GM23338 (cell line): ENCODE measurements around the gene ARHGEF17. TPM values are rescaled to one million over a fixed set of nuclear protein-coding genes. Genes with fewer than 3 reads are reported as not detected.

Experiments used
- ATAC-seq: fragments of 200-7000 bp; cut with Tn5 transposase; 3 replicates; pipeline ENCODE4 v1.9.1; 2020
- DNase-seq: peaks from one replicate; pipeline ENCODE4 v3.0.0-alpha.2; 2015; ENCODE audit warnings: low spot score
- H2AFZ ChIP-seq: fragments of 200-600 bp; sonication (generic); 2 replicates; pipeline ENCODE4 v1.8.0; 2016; ENCODE audit warnings: antibody characterized with exemption, mild to moderate bottlenecking, moderate library complexity
- H3F3A ChIP-seq: fragments of 200-600 bp; sonication (generic); replicated peaks from 2 replicates; pipeline ENCODE4 v1.8.0; 2017; ENCODE audit warnings: antibody characterized with exemption, mixed run types, low read depth
- H3K27ac ChIP-seq: fragments of 200-600 bp; sonication (generic); 2 replicates; pipeline ENCODE4 v1.6.1; 2016; ENCODE audit warnings: low read depth
- H3K27me3 ChIP-seq: fragments of 200-600 bp; sonication (generic); 2 replicates; pipeline ENCODE4 v1.8.0; 2016; ENCODE audit warnings: mild to moderate bottlenecking, mixed run types, moderate library complexity; ENCODE audit not compliant: insufficient read depth
- H3K36me3 ChIP-seq: fragments of 200-600 bp; sonication (generic); 2 replicates; pipeline ENCODE4 v1.8.0; 2016; ENCODE audit warnings: mild to moderate bottlenecking; ENCODE audit not compliant: insufficient read depth
- H3K4me1 ChIP-seq: fragments of 200-600 bp; sonication (generic); 2 replicates; pipeline ENCODE4 v1.8.0; 2016; ENCODE audit warnings: mild to moderate bottlenecking, moderate library complexity; ENCODE audit not compliant: insufficient read depth
- H3K4me2 ChIP-seq: fragments of 200-600 bp; sonication (generic); 2 replicates; pipeline ENCODE4 v1.7.1; 2017; ENCODE audit warnings: mixed run types
- H3K4me3 ChIP-seq: fragments of 200-600 bp; sonication (generic); 2 replicates; pipeline ENCODE4 v1.6.1; 2016; ENCODE audit warnings: mixed run types
- H3K79me2 ChIP-seq: fragments of 200-600 bp; sonication (generic); replicated peaks from 2 replicates; pipeline ENCODE4 v1.8.0; 2017; ENCODE audit warnings: mild to moderate bottlenecking; ENCODE audit not compliant: insufficient read depth
- H3K9me2 ChIP-seq: fragments of 200-600 bp; sonication (generic); 2 replicates; pipeline ENCODE4 v1.8.0; 2017; ENCODE audit not compliant: insufficient read depth
- H4K20me1 ChIP-seq: fragments of 200-600 bp; sonication (generic); replicated peaks from 2 replicates; pipeline ENCODE4 v1.8.0; 2017; ENCODE audit warnings: mild to moderate bottlenecking; ENCODE audit not compliant: insufficient read depth
- H3K27ac Mint-ChIP-seq: 2 replicates; pipeline ENCODE4 v1.8.0; 2020; ENCODE audit warnings: inconsistent platforms, mild to moderate bottlenecking, moderate library complexity, mixed read lengths
- H3K27me3 Mint-ChIP-seq: 3 replicates; pipeline ENCODE4 v1.8.0; 2022; ENCODE audit warnings: low read depth, mild to moderate bottlenecking, moderate library complexity, mixed read lengths, inconsistent platforms; ENCODE audit not compliant: insufficient read depth, poor library complexity
- H3K36me3 Mint-ChIP-seq: 3 replicates; pipeline ENCODE4 v1.8.0; 2021; ENCODE audit warnings: low read depth, mild to moderate bottlenecking, inconsistent platforms, moderate library complexity, mixed read lengths
- H3K4me1 Mint-ChIP-seq: 3 replicates; pipeline ENCODE4 v1.8.0; 2020; ENCODE audit warnings: mild to moderate bottlenecking, inconsistent platforms, mixed read lengths
- H3K4me3 Mint-ChIP-seq: 3 replicates; pipeline ENCODE4 v1.8.0; 2021; ENCODE audit warnings: moderate library complexity, mild to moderate bottlenecking, inconsistent platforms, mixed read lengths
- H3K9me3 Mint-ChIP-seq: 3 replicates; pipeline ENCODE4 v1.8.0; 2020; ENCODE audit warnings: moderate library complexity, mild to moderate bottlenecking, inconsistent platforms, mixed read lengths
- CREB1 ChIP-seq: fragments of 250-450 bp; sonication (Bioruptor Pico); IDR thresholded peaks from 2 replicates; pipeline ENCODE4 v1.5.0; 2020; ENCODE audit warnings: low read depth, mild to moderate bottlenecking, moderate library complexity
- EZH2 ChIP-seq: fragments of 200-600 bp; sonication (generic); IDR thresholded peaks from one replicate; pipeline ENCODE4 v1.8.0; 2017; ENCODE audit warnings: antibody characterized with exemption, mild to moderate bottlenecking, low read depth; ENCODE audit not compliant: unreplicated experiment
- EZH2phosphoT487 ChIP-seq: fragments of 200-600 bp; sonication (generic); IDR thresholded peaks from one replicate; pipeline ENCODE4 v1.8.1; 2018; ENCODE audit warnings: antibody characterized with exemption; ENCODE audit not compliant: unreplicated experiment
- JUNB ChIP-seq: IDR thresholded peaks from one replicate; pipeline ENCODE4 v1.6.1; 2016; ENCODE audit warnings: antibody characterized with exemption; ENCODE audit not compliant: unreplicated experiment
- NANOG ChIP-seq: IDR thresholded peaks from 2 replicates; pipeline ENCODE4 v1.6.1; 2016; ENCODE audit warnings: antibody characterized with exemption, borderline replicate concordance
- POLR2AphosphoS5 ChIP-seq: IDR thresholded peaks from 2 replicates; pipeline ENCODE4 v1.6.1; 2016; ENCODE audit warnings: antibody characterized with exemption, low read depth
- STAT1 ChIP-seq: IDR thresholded peaks from one replicate; pipeline ENCODE4 v1.6.1; 2016; ENCODE audit warnings: antibody characterized with exemption; ENCODE audit not compliant: unreplicated experiment
- ZNF114 ChIP-seq: fragments of 250-450 bp; sonication (Bioruptor Pico); IDR thresholded peaks from 2 replicates; pipeline ENCODE4 v1.5.0; 2020; ENCODE audit warnings: mild to moderate bottlenecking, moderate library complexity
- ZNF331 ChIP-seq: fragments of 250-450 bp; sonication (Bioruptor Pico); IDR thresholded peaks from 2 replicates; pipeline ENCODE4 v1.5.0; 2020; ENCODE audit warnings: low read depth, mild to moderate bottlenecking, moderate library complexity
- polyA plus RNA-seq: library from polyadenylated mRNA; unstranded; fragments of >200 nt; fragmentation: Nextera tagmentation; extraction: Ambion mirVana; gene quantifications from 2 replicates; pipeline ENCODE4 v1.2.1, GENCODE V29; 2016
- total RNA-seq: library from RNA; depleted of rRNA; stranded (reverse); fragments of >200 nt; shearing (Covaris generic); gene quantifications from 2 replicates; pipeline ENCODE4 v1.2.3, GENCODE V29; 2014
- TF ChIP-seq, protein P1 (sequence below): IDR thresholded peaks from one replicate; pipeline ENCODE4 v1.6.1; 2018; ENCODE audit warnings: antibody characterized with exemption; ENCODE audit not compliant: unreplicated experiment
- TF ChIP-seq, protein P2 (sequence below), 2 experiments: fragments of 200-600 bp in 1 of 2; sonication (generic) in 1 of 2; conservative IDR thresholded peaks; 2 replicates each; pipeline versions ENCODE4 v1.5.1 to v1.6.1; 2016 to 2017; ENCODE audit warnings: antibody characterized with exemption in 2 of 2, low read depth in 2 of 2, mild to moderate bottlenecking in 2 of 2, moderate library complexity in 1 of 2
- TF ChIP-seq, protein P3 (sequence below): IDR thresholded peaks from 2 replicates; pipeline ENCODE4 v1.6.1; 2016; ENCODE audit warnings: antibody characterized with exemption
- TF ChIP-seq, protein P4 (sequence below): fragments of 250-450 bp; sonication (Bioruptor Pico); IDR thresholded peaks from 2 replicates; pipeline ENCODE4 v1.5.0; 2020; ENCODE audit warnings: mild to moderate bottlenecking, moderate library complexity

The ARHGEF17 gene
- total and polyA plus RNA-seq, 2 experiments from 2014 or later = 2.9 to 15.0 TPM

DNA sequence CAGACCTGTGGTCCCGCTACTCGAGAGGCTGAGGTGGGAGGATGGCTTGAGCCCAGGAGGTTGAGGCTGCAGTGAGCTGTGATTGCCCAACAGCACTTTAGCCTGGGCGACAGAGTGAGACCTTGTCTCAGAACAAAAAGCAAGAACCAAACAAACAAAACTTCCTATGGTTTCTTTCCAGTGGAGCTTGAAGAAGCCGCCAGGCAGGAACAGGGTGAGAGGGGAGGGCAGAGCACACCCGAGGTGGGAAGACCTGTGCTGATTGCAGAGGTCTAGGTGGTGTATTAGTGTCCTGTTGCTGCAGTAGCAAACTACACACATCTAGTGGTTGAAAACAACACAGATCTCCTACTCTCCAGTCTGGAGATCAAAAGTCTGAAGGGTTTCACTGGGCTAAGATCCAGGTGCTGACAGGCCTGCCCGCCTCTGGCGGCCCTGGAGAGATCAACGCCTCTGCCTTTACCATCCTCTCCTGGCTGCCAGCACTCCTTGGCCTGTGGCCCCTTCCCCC lies 10.5 kb downstream of the ARHGEF17 start:
- Mint-ChIP-seq H3K4me1 (peaks cover 43% of the 10 kb centered on the region), H3K4me3 (no peak overlapping the region), H3K9me3 (no peaks in the 10 kb centered on the region), H3K27ac (no peak overlapping the region), H3K27me3 (peaks cover 20% of the 10 kb centered on the region), H3K36me3 (peaks cover 7% of the 10 kb centered on the region; the same call in 2 of the 3 replicates)
- DNase-seq (no peak), ATAC-seq (no peak)
- TF ChIP-seq POLR2AphosphoS5 = no peak
- TF ChIP-seq ZNF114 (CRISPR knock-in tag) = no peak
- no peak for TF ChIP-seq CREB1 (CRISPR knock-in tag)
- no peak for TF ChIP-seq JUNB
- TF ChIP-seq, protein P1, sequence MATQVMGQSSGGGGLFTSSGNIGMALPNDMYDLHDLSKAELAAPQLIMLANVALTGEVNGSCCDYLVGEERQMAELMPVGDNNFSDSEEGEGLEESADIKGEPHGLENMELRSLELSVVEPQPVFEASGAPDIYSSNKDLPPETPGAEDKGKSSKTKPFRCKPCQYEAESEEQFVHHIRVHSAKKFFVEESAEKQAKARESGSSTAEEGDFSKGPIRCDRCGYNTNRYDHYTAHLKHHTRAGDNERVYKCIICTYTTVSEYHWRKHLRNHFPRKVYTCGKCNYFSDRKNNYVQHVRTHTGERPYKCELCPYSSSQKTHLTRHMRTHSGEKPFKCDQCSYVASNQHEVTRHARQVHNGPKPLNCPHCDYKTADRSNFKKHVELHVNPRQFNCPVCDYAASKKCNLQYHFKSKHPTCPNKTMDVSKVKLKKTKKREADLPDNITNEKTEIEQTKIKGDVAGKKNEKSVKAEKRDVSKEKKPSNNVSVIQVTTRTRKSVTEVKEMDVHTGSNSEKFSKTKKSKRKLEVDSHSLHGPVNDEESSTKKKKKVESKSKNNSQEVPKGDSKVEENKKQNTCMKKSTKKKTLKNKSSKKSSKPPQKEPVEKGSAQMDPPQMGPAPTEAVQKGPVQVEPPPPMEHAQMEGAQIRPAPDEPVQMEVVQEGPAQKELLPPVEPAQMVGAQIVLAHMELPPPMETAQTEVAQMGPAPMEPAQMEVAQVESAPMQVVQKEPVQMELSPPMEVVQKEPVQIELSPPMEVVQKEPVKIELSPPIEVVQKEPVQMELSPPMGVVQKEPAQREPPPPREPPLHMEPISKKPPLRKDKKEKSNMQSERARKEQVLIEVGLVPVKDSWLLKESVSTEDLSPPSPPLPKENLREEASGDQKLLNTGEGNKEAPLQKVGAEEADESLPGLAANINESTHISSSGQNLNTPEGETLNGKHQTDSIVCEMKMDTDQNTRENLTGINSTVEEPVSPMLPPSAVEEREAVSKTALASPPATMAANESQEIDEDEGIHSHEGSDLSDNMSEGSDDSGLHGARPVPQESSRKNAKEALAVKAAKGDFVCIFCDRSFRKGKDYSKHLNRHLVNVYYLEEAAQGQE = no peak
- TF ChIP-seq, protein P2, sequence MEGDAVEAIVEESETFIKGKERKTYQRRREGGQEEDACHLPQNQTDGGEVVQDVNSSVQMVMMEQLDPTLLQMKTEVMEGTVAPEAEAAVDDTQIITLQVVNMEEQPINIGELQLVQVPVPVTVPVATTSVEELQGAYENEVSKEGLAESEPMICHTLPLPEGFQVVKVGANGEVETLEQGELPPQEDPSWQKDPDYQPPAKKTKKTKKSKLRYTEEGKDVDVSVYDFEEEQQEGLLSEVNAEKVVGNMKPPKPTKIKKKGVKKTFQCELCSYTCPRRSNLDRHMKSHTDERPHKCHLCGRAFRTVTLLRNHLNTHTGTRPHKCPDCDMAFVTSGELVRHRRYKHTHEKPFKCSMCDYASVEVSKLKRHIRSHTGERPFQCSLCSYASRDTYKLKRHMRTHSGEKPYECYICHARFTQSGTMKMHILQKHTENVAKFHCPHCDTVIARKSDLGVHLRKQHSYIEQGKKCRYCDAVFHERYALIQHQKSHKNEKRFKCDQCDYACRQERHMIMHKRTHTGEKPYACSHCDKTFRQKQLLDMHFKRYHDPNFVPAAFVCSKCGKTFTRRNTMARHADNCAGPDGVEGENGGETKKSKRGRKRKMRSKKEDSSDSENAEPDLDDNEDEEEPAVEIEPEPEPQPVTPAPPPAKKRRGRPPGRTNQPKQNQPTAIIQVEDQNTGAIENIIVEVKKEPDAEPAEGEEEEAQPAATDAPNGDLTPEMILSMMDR (conservative IDR thresholded peaks at IDR 0.05; ENCODE audit: low read depth in 2 of 2) = no peak
- no peak for TF ChIP-seq NANOG
- TF ChIP-seq EZH2phosphoT487 = no peak
- TF ChIP-seq, protein P3, sequence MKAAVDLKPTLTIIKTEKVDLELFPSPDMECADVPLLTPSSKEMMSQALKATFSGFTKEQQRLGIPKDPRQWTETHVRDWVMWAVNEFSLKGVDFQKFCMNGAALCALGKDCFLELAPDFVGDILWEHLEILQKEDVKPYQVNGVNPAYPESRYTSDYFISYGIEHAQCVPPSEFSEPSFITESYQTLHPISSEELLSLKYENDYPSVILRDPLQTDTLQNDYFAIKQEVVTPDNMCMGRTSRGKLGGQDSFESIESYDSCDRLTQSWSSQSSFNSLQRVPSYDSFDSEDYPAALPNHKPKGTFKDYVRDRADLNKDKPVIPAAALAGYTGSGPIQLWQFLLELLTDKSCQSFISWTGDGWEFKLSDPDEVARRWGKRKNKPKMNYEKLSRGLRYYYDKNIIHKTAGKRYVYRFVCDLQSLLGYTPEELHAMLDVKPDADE = no peak
- no peak for TF ChIP-seq STAT1
- TF ChIP-seq EZH2 = no peak
- TF ChIP-seq, protein P4, sequence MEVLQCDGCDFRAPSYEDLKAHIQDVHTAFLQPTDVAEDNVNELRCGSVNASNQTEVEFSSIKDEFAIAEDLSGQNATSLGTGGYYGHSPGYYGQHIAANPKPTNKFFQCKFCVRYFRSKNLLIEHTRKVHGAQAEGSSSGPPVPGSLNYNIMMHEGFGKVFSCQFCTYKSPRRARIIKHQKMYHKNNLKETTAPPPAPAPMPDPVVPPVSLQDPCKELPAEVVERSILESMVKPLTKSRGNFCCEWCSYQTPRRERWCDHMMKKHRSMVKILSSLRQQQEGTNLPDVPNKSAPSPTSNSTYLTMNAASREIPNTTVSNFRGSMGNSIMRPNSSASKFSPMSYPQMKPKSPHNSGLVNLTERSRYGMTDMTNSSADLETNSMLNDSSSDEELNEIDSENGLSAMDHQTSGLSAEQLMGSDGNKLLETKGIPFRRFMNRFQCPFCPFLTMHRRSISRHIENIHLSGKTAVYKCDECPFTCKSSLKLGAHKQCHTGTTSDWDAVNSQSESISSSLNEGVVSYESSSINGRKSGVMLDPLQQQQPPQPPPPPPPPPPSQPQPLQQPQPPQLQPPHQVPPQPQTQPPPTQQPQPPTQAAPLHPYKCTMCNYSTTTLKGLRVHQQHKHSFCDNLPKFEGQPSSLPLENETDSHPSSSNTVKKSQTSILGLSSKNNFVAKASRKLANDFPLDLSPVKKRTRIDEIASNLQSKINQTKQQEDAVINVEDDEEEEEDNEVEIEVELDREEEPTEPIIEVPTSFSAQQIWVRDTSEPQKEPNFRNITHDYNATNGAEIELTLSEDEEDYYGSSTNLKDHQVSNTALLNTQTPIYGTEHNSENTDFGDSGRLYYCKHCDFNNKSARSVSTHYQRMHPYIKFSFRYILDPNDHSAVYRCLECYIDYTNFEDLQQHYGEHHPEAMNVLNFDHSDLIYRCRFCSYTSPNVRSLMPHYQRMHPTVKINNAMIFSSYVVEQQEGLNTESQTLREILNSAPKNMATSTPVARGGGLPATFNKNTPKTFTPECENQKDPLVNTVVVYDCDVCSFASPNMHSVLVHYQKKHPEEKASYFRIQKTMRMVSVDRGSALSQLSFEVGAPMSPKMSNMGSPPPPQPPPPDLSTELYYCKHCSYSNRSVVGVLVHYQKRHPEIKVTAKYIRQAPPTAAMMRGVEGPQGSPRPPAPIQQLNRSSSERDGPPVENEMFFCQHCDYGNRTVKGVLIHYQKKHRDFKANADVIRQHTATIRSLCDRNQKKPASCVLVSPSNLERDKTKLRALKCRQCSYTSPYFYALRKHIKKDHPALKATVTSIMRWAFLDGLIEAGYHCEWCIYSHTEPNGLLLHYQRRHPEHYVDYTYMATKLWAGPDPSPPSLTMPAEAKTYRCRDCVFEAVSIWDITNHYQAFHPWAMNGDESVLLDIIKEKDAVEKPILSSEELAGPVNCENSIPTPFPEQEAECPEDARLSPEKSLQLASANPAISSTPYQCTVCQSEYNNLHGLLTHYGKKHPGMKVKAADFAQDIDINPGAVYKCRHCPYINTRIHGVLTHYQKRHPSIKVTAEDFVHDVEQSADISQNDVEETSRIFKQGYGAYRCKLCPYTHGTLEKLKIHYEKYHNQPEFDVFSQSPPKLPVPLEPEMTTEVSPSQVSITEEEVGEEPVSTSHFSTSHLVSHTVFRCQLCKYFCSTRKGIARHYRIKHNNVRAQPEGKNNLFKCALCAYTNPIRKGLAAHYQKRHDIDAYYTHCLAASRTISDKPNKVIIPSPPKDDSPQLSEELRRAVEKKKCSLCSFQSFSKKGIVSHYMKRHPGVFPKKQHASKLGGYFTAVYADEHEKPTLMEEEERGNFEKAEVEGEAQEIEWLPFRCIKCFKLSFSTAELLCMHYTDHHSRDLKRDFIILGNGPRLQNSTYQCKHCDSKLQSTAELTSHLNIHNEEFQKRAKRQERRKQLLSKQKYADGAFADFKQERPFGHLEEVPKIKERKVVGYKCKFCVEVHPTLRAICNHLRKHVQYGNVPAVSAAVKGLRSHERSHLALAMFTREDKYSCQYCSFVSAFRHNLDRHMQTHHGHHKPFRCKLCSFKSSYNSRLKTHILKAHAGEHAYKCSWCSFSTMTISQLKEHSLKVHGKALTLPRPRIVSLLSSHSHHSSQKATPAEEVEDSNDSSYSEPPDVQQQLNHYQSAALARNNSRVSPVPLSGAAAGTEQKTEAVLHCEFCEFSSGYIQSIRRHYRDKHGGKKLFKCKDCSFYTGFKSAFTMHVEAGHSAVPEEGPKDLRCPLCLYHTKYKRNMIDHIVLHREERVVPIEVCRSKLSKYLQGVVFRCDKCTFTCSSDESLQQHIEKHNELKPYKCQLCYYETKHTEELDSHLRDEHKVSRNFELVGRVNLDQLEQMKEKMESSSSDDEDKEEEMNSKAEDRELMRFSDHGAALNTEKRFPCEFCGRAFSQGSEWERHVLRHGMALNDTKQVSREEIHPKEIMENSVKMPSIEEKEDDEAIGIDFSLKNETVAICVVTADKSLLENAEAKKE (CRISPR knock-in tag) = no peak
- no peak for TF ChIP-seq ZNF331 (CRISPR knock-in tag)
- H3K79me2 ChIP-seq = peaks cover 8% of the 10 kb centered on the region; the same call in 1 of the 2 replicates
- peaks cover 28% of the 10 kb centered on the region for H3K4me1 ChIP-seq
- no peaks in the 10 kb centered on the region for H3F3A ChIP-seq
- no peak overlapping the region for H3K4me2 ChIP-seq
- no peaks in the 10 kb centered on the region for H3K27me3 ChIP-seq
- no peaks in the 10 kb centered on the region; the same call in none of the 2 replicates for H4K20me1 ChIP-seq
- H3K27ac ChIP-seq = no peak overlapping the region
- no peaks in the 10 kb centered on the region for H3K9me2 ChIP-seq
- H3K4me3 ChIP-seq = no peak overlapping the region
- no peak overlapping the region for H2AFZ ChIP-seq
- H3K36me3 ChIP-seq = no peaks in the 10 kb centered on the region
